Superior temporal gyrus (tissue), 1 donor: ENCODE data around the gene MEIS2.
A peak's percentile ranks its signal among the peaks of the same experiment; 100 is the strongest.

Experiments used
- DNase-seq: peaks from one replicate; pipeline ENCODE4 v3.0.0-alpha.2; 2016; ENCODE audit errors: extremely low spot score

MEIS2 gene

GRCh38 chr15:37041042-37041441 lies 59.3 kb downstream of the MEIS2 start:
- DNase-seq: no peak

- DNase-seq: no peak
Observed at GRCh38 chr15:37040072-37040742, 60.1 kb downstream of the MEIS2 start.

DNA sequence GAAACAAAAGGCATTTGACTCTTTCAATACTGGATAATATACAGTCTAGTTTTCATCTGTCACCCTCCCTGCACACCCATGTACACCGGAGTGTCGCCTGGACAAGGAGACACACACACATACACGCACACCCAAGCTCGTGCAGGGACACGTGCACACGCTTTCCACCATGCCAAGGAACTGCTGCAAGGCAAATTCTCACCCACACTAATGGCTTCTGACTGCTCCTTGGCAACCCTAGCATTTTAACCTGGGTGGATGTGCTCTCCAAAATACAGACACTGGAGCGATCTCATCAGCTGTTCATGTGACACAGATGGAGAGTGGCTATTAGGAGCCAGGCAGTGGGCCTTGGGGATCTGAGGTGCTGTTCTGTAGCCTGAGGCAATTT lies 61.6 kb downstream of the MEIS2 start:
- no peak for DNase-seq

DNA sequence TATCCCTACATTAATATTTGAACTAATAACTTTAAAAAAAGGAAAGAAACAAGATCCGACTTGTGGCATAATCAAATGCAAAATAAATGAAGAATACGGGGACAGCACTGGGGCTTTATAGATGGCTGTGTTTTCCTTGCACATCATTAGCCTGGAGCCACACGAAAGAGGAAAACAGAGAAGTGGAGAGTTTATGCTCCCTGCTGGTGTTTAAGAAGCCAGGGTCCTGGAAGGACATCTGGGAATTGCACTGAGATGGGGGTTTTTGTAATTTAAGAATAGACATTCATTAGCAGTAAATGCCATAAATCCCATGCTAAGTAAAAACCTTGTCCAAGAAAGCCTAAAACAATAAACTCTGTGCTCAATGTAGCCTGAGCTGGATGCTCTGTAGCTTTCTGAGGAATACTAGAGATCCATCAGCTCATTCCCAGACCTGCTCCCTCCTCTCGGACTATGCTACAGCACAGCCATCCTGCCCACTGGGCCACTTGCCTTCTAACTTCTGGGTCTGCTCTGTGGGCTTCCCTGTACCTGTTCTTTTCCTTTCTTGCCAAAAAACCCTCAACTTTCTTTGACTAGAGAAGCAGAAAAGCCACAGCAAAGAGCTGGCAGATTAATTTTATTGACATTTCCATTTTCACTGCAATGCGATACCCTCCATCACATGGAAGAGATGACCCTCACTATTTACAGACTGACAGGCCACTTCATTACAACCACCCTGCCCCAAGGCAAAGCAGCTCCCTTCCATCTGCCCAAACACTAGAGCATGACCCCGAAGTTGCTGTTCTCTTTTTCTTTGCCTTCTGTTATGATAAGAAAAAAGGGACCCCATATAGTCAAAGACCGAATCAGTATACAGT lies 62.3 kb downstream of the MEIS2 start:
- DNase-seq: no peak

GRCh38 chr15:37037071-37037655 lies 63.2 kb downstream of the MEIS2 start:
- DNase-seq: no peak

DNA sequence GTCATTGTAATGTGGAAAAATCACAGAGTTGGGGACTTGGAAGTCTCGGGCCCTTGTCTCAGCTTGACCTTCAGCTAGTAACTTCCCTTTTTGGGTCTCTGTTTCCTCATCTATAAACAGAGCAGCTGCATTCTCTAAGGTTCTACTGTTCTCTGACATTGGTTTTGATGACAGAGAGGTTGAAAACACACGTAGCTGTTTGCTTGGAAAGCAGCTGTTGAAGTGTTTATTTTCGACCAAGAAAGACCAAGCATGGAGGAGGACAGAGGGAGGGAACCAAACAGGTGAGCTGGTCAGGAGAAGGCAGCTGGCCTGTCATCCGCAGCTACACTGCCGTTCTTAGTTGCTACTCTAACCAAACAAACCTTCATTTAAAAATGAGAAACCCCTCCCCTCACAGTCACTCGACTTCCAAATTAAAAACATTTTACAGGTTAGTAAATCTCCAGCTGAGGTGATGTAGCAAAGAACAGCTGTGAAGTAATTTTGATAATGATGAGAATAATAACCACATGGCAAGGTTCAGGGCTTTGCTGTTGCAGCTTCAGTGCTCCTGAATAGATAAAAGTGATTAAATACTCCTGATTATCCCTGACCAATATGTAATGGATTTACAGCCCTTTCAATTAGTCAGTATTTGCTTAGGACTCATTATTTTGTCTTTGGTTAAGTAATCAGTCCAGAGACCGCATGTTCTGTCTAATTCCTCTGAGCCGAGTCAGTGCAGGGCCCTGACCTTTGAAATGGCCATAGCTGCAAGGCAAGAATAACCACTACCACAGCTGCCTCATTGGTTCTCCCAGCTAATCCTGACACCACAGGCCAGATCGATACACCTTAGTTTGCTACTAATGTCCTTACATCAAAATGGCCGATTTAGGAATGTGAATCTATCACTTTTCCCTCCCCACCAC lies 65.3 kb downstream of the MEIS2 start:
- DNase-seq: no peak

- no peak for DNase-seq
Observed at GRCh38 chr15:37034392-37034791, 66.0 kb downstream of the MEIS2 start.

DNA sequence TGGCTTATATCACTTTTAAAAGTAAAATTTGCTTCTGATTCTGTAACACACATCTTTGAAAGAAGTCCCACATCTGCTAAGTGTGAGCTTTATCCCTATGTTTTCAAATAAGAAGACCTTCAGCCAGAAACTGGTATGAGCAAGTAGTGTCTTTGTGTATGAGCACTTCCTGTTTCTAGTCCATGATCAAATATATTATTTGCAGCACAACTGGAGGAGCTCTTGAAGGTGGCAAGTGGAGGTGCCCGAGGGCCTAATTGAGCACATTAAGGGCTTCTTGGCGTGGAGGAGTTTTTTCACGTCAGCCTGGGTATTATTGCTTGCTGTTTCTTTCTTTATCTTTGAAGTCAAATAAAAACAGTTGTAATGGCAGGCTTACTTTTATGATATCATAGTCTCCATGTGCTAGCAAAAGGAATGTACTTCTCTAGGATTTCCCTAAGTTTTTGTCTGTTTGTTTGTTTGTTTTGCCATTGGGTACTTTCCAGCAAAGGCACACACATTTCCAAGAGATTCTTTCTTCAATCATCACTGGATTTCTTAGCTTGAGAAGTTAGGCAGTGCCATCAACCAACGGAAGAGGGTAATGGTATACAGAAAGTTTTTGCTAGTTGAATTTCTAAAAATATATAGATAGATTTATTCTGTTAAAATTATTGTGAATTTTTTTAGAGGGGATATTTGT lies 68.1 kb downstream of the MEIS2 start:
- no peak for DNase-seq

DNA sequence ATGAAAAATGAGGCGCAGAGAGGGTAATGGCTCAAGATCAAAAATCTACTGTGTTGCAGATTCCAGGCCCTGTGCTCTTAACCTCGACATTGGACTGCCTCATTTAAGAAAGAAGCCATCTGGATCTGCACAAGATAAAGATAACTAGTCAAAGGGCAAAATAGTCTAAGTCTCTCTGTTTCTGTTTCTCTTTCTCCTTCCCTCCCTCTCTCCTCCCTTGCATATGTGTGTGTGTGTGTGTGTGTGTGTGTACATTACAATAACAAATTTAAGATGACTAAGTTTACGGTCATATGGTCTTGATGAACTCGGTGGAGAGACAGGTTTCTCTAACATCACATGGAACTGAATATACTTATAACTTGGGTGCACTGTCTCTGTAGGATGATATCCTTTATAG lies 69.2 kb downstream of the MEIS2 start:
- DNase-seq: no peak

DNA sequence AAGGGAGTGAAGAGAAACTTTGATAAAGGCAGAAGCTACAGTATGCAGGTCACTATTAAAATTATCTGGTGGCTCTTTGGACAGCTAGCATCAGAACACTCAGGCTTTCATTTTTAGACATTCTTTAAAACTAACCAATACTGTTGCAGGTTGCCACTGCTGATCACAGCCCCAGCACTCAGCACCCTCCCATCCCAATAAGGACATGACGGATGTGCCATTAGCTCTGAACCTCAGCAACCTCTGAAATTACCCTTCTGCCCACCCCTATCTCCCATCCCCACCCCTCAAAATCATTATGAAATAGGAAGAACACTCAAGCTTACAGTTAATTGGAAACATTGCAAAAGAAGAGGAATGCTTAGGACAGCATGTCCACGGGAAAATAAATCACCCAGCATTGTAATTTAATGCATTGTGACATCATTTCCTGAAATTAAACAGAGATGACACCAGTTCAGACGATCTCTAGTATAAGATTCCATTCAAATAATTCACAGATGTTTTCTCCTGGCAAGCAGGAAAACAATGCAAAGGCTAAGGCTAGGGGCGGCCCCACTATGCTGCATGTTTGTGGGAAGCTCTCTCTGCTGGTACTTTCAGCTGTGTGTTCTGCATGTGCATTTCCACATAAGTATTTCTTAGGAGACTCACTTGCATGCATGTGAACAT lies 71.6 kb downstream of the MEIS2 start:
- DNase-seq: no peak

DNA sequence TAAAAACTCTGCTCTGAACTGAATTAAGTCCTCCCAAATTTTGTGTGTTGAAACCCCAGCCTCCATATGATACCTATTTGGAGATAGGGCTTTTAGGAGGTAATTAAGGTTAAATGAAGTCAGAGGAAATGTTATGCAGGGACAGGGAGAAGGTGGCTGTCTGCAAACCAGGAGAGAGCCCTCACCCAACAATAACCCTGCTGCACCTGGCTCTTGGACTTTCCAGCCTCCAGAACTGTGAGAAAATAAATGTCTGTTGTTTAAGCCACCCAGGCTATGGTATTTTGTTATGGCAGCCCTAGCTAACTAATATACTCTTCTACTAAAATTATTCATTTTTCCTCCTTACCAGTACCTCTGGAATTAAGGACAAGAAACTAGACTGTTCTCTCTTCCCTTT lies 79.5 kb downstream of the MEIS2 start:
- no peak for DNase-seq

DNA sequence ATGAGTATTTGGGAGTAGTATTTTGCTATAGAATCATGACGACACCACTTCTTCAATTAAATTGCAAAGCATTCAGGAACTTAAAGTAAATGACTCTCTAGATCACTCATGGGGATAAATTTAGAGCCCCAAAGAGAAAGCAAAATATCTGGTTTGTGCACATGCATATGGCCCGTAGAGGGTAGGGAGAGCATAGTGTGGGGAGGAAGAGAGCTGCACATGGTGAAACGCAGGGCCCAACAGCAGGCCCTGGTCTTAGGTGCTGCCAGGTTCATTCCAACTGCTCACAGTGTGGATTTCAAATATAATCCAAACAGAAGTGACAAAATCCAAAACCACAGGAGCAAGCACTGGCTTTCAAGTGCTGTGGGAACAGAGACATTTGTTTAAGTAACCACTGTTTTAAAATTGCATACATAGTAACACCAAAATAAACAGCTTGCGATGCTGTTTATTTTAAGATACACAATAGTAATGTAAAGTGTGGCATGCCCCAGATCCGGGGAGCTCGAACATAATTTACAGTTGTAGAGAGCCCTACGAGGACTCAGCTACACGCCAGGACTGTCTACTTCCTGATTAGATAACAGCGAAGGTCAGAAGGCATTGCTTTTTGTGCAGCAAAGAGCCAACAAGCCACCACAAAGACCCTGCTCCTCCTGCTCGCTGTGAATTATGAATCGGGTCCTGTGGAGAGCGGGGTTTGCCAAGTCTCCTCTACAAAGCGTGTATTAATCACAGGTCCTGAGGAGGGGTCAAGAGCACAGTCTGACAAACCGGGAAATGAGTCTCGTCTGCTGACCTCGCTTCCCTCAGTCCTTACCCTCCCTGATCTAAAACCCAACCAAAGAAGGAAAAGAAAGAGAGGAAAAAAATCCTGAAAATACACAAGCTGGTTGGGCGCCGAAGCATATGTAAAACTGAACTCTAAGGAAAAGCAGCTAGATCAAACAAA lies 80.6 kb downstream of the MEIS2 start:
- DNase-seq: peak; percentile 10

DNA sequence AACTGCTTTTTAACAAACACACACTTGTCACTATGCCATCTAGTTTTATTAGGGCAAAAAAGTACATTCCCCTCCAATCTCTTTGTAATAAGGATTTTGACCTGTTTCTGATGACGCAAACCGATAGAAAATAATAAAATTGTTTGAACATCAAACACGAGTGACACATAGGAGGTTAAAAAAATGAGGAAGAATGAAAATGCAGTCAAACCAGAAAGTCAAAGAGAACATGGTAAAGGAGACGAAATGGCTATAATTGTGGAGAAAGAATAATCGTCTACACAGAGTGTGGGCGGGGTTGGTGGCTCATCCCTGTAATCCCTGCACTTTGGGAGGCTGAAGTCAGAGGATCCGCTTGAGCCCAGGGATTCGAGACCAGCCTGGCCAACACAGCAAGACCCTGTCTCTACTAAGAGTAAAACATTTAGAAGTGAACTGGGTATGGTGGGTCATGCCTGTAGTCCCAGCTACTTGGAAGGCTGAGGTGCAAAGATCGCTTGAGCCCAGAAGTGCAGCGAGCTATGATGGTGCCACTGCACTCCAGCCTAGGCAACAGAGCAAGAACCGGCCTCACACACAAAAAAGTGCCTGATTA lies 83.2 kb downstream of the MEIS2 start:
- DNase-seq: no peak

GRCh38 chr15:37016231-37016630 lies 84.1 kb downstream of the MEIS2 start:
- DNase-seq: peak; percentile 51

DNA sequence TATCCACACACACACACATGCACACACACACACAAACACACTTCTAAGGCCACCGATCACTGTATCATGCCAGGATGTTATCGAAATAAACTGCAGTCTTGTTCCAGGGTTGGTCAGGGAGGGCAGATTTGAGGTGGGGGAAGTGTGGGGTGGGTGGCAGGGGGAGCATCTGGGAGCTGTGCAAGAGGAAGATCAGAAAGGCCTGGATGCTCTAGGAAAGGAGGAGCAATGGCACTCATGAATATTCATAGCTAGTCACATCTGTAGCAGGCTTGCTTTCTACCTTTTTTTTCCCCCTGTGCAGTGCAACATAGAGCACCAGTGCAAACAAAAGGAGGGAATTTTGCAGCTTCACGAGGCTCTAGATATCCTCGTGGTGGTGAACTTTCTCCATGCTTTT lies 84.9 kb downstream of the MEIS2 start:
- no peak for DNase-seq

GRCh38 chr15:37015035-37015434 lies 85.3 kb downstream of the MEIS2 start:
- DNase-seq: peak; percentile 24

DNA sequence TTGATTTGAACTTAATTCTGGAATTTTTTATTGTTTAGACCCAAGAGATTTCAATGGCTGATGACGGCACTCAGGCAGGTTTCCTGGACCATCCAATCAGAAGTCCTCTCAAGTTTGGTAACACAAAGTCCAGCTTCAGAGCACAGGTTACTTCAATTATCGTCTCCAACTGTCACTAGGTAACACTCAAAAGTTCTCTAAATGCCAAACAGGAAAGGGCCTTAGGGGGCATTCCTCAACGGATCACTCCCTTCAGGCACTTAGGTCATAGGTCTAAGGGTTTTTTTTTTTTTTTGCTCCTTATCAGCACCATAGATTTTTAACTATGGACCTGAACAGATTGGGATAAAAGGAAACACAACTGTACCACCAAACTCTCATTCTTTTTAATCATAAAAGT lies 85.8 kb downstream of the MEIS2 start:
- no peak for DNase-seq

- DNase-seq: no peak
Observed at GRCh38 chr15:37014137-37014536, 86.2 kb downstream of the MEIS2 start.

DNA sequence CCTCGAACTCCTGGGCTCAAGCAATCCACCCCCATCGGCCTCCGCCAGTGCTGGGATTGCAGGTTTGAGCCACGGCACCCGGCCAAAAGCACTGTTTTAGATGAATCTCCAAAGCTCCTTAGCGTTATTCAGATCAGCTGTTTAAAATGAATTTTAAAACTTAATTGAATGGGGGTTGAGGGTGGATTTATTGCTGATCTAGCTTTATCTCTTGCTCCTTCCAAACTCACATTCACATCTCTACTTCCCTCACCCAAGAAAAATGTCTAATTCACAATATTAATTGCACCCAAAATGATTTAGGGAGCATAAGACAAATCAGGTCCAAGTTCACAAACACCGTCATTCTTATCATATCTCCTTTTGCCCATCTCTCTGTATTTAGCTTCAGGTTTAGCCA lies 89.8 kb downstream of the MEIS2 start:
- DNase-seq: no peak
